Stomach (tissue), 9 donors: Measurements from ENCODE around the gene TMEM213. TPM values are rescaled to one million over a fixed set of nuclear protein-coding genes. Genes with fewer than 3 reads are reported as not detected.

ENCODE experiments used
- DNase-seq, 2 donors: peaks; one replicate each; pipeline versions ENCODE4 v3.0.0 to v3.0.0-alpha.2; 2013 to 2019
- H3K27ac ChIP-seq, 5 donors: fragments of 200-600 bp in 4 of 5; sonication (generic) in 4 of 5; one replicate each; pipeline ENCODE4 v1.5.1; 2013 to 2019; ENCODE audit warnings: mild to moderate bottlenecking in 1 of 5, moderate library complexity in 1 of 5
- H3K27me3 ChIP-seq, 3 donors: fragments of 200-600 bp; sonication (generic); one replicate each; pipeline ENCODE4 v1.5.1; 2017 to 2019; ENCODE audit warnings: mixed run types in 1 of 3
- H3K36me3 ChIP-seq, 4 donors: fragments of 200-600 bp; sonication (generic); 1 replicate in 3 of 4; 2 replicates in 1 of 4; pipeline ENCODE4 v1.5.1; 2016 to 2019
- H3K4me1 ChIP-seq, 4 donors: fragments of 200-600 bp; sonication (generic); one replicate each; pipeline ENCODE4 v1.5.1; 2016 to 2019
- H3K4me3 ChIP-seq, 4 donors: fragments of 200-600 bp; sonication (generic) in 3 of 4; one replicate each; pipeline ENCODE4 v1.5.1; 2016 to 2019; ENCODE audit warnings: mild to moderate bottlenecking in 1 of 4
- H3K9me3 ChIP-seq, 4 donors: fragments of 200-600 bp; sonication (generic); one replicate each; pipeline ENCODE4 v1.5.1; 2016 to 2019
- EP300 ChIP-seq: sonication (generic); formaldehyde crosslinking; IDR thresholded peaks from one replicate; pipeline ENCODE4 v1.6.1; 2017; ENCODE audit warnings: antibody characterized with exemption
- POLR2A ChIP-seq, 4 donors: fragments of 450-650 bp; IDR thresholded peaks; one replicate each; pipeline ENCODE4 v1.6.1; 2016; ENCODE audit warnings: antibody characterized with exemption in 4 of 4, control low read depth in 2 of 4, mild to moderate bottlenecking in 1 of 4, moderate library complexity in 1 of 4
- POLR2AphosphoS5 ChIP-seq, 3 donors: sonication (generic); formaldehyde crosslinking; IDR thresholded peaks; one replicate each; pipeline ENCODE4 v1.6.1; 2016; ENCODE audit warnings: antibody characterized with exemption in 3 of 3
- WGBS, 5 donors: extraction: QIAGEN DNeasy Blood & Tissue Kit in 3 of 5; methylation state at CpG; one replicate each; pipeline versions ENCODE4 v1.1.5 to v1.1.7; 2013 to 2018; 5-methylcytosine and 5-hydroxymethylcytosine counted together
- intact Hi-C: fragments of 100-400 bp; cut with DNase I; formaldehyde crosslinking; loops from one replicate; pipeline ENCODE4 v1.15.1; 2023; ENCODE audit warnings: low total_unique reads
- polyA plus RNA-seq, 3 donors: library from polyadenylated mRNA; stranded (reverse); fragments of 200-250 nt; gene quantifications; one replicate each; pipeline ENCODE4 v1.2.3, GENCODE V29; 2013
- total RNA-seq, 5 donors: library from RNA; depleted of rRNA; stranded (reverse); fragments of >200 nt; gene quantifications; one replicate each; pipeline versions ENCODE4 v1.1.0 to v1.2.3, GENCODE V29; 2014 to 2016
- TF ChIP-seq, protein P1 (sequence below), 7 experiments: fragments of 450-650 bp in 4 of 7; fragments of 200-600 bp in 3 of 7; sonication (generic) in 3 of 7; IDR thresholded peaks; one replicate each; pipeline ENCODE4 v1.5.1; 2016 to 2019; ENCODE audit warnings: antibody characterized with exemption in 7 of 7, control low read depth in 2 of 7, mild to moderate bottlenecking in 1 of 7
- donor health status: healthy with polysubstance abuse.
- donor health status: Bipolar disorder and iron deficiency.
- donor health status: healthy.

Gene TMEM213
- total and polyA plus RNA-seq, 8 donors, result 0.08 TPM; not detected in 7

DNA sequence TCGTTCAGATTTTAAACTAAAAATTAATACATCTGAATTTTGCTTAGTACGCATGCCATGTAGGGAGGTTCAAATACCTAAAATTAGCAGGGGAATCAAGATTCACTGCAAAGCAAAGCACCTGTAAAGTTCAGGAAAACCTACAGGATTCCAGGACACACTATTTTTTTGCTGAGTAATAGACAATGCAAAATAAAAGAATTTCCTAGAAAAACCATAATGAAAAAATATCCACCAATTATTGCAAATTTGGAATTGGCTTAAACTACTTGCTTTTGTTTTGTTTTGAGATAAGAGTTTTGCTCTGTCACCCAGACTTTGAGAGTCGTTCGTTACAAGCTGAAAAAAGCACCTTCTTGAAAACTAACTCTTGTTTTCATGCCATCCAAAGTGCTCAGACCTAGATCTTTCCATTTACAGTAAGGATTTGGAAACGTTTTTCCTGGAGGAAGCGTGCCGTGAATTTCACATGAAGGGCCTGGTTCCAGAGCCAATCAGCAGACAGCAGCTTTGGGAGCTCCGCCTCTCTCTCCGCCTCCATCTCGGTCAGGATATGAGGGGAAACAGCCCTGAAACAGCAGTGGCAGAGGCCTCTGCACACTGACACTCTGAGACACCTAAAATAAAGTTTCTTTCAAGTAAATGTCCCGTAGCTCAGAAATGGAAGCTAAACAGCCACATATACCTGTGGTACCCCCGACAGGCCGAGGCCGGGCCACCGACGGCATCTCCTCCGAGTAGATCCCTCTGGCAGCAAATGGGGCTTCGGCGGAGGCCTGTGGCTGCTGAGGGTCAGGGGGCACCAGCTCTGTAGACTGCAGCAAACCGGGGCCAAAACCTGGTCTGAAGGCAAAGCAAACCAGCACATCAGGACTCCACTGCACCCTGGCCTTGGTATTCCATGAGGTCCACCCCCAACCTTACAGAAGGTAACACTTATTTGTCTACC is 46.1 kb downstream of the TMEM213 start:
- Histone ChIP-seq H3K4me3 (no peak overlapping the region), H3K36me3 (peaks cover 0 to 19% (median 12%) of the 10 kb centered on the region in 4 donors), H3K27ac (no peak overlapping the region), H3K9me3 (no peaks in the 10 kb centered on the region), H3K4me1 (no peaks in the 10 kb centered on the region), H3K27me3 (no peaks in the 10 kb centered on the region)
- WGBS, 5 donors, result 89 to 93% (median 92%) methylated on average over 12 to 20 of the region's 20 CpGs
- DNase-seq, result no peak
- no peak for TF ChIP-seq POLR2AphosphoS5 (IDR thresholded peaks at IDR 0.05)
- TF ChIP-seq EP300, result no peak
- TF ChIP-seq, protein P1, sequence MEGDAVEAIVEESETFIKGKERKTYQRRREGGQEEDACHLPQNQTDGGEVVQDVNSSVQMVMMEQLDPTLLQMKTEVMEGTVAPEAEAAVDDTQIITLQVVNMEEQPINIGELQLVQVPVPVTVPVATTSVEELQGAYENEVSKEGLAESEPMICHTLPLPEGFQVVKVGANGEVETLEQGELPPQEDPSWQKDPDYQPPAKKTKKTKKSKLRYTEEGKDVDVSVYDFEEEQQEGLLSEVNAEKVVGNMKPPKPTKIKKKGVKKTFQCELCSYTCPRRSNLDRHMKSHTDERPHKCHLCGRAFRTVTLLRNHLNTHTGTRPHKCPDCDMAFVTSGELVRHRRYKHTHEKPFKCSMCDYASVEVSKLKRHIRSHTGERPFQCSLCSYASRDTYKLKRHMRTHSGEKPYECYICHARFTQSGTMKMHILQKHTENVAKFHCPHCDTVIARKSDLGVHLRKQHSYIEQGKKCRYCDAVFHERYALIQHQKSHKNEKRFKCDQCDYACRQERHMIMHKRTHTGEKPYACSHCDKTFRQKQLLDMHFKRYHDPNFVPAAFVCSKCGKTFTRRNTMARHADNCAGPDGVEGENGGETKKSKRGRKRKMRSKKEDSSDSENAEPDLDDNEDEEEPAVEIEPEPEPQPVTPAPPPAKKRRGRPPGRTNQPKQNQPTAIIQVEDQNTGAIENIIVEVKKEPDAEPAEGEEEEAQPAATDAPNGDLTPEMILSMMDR (IDR thresholded peaks at IDR 0.05), result no peak
- intact Hi-C loops, result no loop called here

DNA sequence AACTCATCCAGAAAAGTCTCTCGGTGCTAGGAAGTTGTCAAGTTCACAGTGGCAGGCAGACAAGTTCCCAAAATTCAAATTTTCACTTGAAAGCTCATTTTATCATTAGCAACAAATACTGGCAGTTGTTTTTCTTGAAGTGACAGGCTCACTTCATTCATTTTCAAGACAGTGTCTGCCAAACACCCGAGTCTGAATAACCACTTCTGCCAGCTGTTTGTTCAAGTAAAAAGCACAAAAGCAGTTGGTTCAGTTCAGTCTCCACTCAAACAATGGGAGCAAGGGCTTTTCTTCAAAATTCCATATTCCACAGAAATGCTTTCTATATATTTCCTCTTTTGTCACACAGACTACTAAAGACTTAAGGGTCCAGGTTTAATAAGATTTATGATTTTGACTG is 47.9 kb downstream of the TMEM213 start:
- H3K27me3 ChIP-seq, result no peaks in the 10 kb centered on the region
- intact Hi-C loops, result no loop called here
- 39 to 54% (median 42%) methylated on average over 2 of the region's 2 CpGs for WGBS, 5 donors
- peaks cover 0 to 27% (median 19%) of the 10 kb centered on the region in 4 donors for H3K36me3 ChIP-seq
- no peaks in the 10 kb centered on the region for H3K9me3 ChIP-seq
- H3K4me3 ChIP-seq, result no peak overlapping the region
- H3K4me1 ChIP-seq, result no peaks in the 10 kb centered on the region
- no peak for DNase-seq
- TF ChIP-seq, protein P1 (IDR thresholded peaks at IDR 0.05), result no peak
- TF ChIP-seq POLR2A (IDR thresholded peaks at IDR 0.05) (no peak), POLR2AphosphoS5 (IDR thresholded peaks at IDR 0.05) (no peak), EP300 (no peak)
- no peak overlapping the region for H3K27ac ChIP-seq

DNA sequence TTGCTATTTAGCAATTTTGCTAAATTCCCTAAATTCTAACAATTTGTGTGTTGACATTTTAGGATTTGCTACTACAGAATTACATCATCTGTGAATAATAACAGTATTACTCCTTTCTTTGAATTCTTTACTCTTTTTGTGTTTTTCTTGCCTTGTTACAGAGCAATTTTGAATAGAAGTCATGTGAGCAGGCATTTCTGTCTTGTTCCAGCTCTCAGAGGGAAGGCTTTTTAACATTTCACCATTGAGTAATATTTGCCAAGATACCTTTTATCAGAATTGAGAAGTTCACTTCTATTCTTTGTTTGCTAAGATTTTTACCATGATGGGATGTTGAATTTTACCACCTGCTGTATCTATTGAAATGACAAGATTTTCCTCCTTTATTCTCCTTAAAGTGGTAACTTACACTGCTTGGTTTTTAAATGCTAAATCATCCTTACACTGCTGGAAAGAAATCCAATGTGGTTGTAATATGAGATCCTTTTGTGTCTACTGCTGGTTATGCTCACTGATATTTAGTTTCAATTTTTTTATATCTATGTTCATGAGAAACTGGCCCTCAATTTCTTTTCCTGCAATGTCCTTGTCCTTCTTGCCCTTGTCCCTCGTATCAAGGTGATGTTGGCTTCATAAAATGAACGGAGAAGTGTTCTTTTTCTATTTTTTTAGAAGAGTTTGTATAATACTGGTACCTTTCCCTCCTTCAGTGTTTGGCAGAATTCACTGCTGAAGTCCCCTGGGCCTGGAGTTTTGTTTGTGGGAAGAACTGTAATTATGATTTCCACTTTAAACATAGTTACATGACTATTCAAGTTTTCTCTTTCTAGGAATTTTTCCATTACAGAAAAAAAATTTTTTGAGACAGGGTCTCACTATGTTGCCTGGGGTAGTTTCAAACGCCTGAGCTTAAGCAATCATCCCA is 50.5 kb downstream of the TMEM213 start:
- H3K4me1 ChIP-seq, result no peaks in the 10 kb centered on the region
- no peaks in the 10 kb centered on the region for H3K9me3 ChIP-seq
- no peaks in the 10 kb centered on the region for H3K27me3 ChIP-seq
- H3K27ac ChIP-seq, result no peak overlapping the region
- peak in 1 of 2 donors; percentile 12 for DNase-seq
- TF ChIP-seq, protein P1 (IDR thresholded peaks at IDR 0.05), result no peak
- TF ChIP-seq EP300 (no peak), POLR2A (IDR thresholded peaks at IDR 0.05) (no peak), POLR2AphosphoS5 (IDR thresholded peaks at IDR 0.05) (no peak)
- 77 to 89% (median 87%) methylated on average over 3 of the region's 3 CpGs for WGBS, 5 donors
- intact Hi-C loops, result no loop called here
- H3K4me3 ChIP-seq, result no peak overlapping the region
- peaks cover 0 to 42% (median 30%) of the 10 kb centered on the region in 4 donors for H3K36me3 ChIP-seq

DNA sequence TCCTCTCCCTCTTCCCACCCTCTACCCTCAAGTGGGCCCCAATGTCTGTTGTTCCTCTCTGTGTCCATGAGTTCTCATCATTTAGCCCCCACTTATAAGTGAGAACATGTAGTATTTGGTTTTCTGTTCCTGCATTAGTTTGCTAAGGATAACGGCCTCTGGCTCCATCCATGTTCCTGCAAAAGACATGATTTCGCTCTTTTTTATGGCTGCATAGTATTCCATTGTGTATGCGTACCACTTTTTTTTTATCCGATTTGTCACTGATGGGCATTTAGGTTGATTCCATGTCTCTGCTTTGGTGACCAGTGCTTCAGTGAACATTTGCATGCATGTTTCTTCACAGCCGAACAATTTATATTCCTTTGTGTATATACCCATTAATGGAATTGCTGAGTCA is 51.9 kb downstream of the TMEM213 start:
- H3K36me3 ChIP-seq, result peaks cover 0 to 36% (median 28%) of the 10 kb centered on the region in 4 donors
- no peak for DNase-seq
- TF ChIP-seq POLR2A (IDR thresholded peaks at IDR 0.05) (no peak), POLR2AphosphoS5 (IDR thresholded peaks at IDR 0.05) (no peak), EP300 (no peak)
- TF ChIP-seq, protein P1 (IDR thresholded peaks at IDR 0.05), result no peak
- intact Hi-C loops, result no loop called here
- no peak overlapping the region for H3K27ac ChIP-seq
- no peaks in the 10 kb centered on the region for H3K9me3 ChIP-seq
- 96 to 99% (median 97%) methylated on average over 5 of the region's 5 CpGs for WGBS, 5 donors
- no peaks in the 10 kb centered on the region for H3K27me3 ChIP-seq
- H3K4me3 ChIP-seq, result no peak overlapping the region
- no peaks in the 10 kb centered on the region for H3K4me1 ChIP-seq
